ENCODE measurements around the gene DARS2.
"Not testable (repeated sequence)": the region's sequence is repeated elsewhere in the genome, so short reads cannot be mapped to it uniquely, and the experiment has no call there.

Gene DARS2

GRCh38 chr1:173824315-173825081, at the start of gene DARS2, which contains the start of gene CENPL:
Gene DARS2 (plus strand): TSS chr1:173824673. CDS start chr1:173825230, 557 bp downstream.
Gene CENPL (minus strand): TSS chr1:173824883. CDS start chr1:173811299, 13,584 bp downstream.
- TF ChIP-seq CTCF (conservative IDR thresholded peaks at IDR 0.05) = no peak
- H3K27ac ChIP-seq = peak within 1 kb of the TSS; percentile 81

GRCh38 chr1:173775578-173776226, 48.8 kb upstream of the DARS2 start:
- no peak for TF ChIP-seq CTCF (conservative IDR thresholded peaks at IDR 0.05)
- H3K27ac ChIP-seq = no peak overlapping the region

GRCh38 chr1:173779936-173780335, 44.5 kb upstream of the DARS2 start:
- no peak for TF ChIP-seq CTCF (conservative IDR thresholded peaks at IDR 0.05)
- H3K27ac ChIP-seq = no peak overlapping the region

- no peak overlapping the region for H3K27ac ChIP-seq
- TF ChIP-seq CTCF (conservative IDR thresholded peaks at IDR 0.05) = no peak
These were observed 39.5 kb upstream of the DARS2 start for GRCh38 chr1:173784997-173785396.

GRCh38 chr1:173789841-173790240, 34.6 kb upstream of the DARS2 start:
- H3K27ac ChIP-seq = no peak overlapping the region
- no peak for TF ChIP-seq CTCF (conservative IDR thresholded peaks at IDR 0.05)

- H3K27ac ChIP-seq = no peak overlapping the region
- TF ChIP-seq CTCF (conservative IDR thresholded peaks at IDR 0.05) = no peak
These were observed 26.4 kb upstream of the DARS2 start for GRCh38 chr1:173798078-173798477.

GRCh38 chr1:173799995-173800394, 24.5 kb upstream of the DARS2 start:
- H3K27ac ChIP-seq = not testable (repeated sequence)

GRCh38 chr1:173802961-173803360, 21.5 kb upstream of the DARS2 start:
- no peak overlapping the region for H3K27ac ChIP-seq
- TF ChIP-seq CTCF (conservative IDR thresholded peaks at IDR 0.05) = no peak

GRCh38 chr1:173813654-173814053, 10.8 kb upstream of the DARS2 start:
- not testable (repeated sequence) for H3K27ac ChIP-seq
